Coronary artery (tissue), 2 donors: Measurements from ENCODE around the gene OR7C2.

Experiments
- DNase-seq: peaks from one replicate; pipeline ENCODE4 v3.0.0-alpha.2; 2017; ENCODE audit warnings: low spot score
- H3K27ac ChIP-seq, 2 donors: fragments of 200-600 bp; sonication (generic); one replicate each; pipeline ENCODE4 v1.5.1; 2016 to 2019
- H3K4me3 ChIP-seq: fragments of 200-600 bp; sonication (generic); 2 replicates; pipeline ENCODE4 v1.5.1; 2016; ENCODE audit warnings: mild to moderate bottlenecking, moderate library complexity
- CTCF ChIP-seq: fragments of 200-600 bp; sonication (generic); IDR thresholded peaks from one replicate; pipeline ENCODE4 v1.5.1; 2019; ENCODE audit warnings: antibody characterized with exemption

OR7C2 gene

GRCh38 chr19:14941189-14941588 lies at the start of gene OR7C2:
OR7C2 (plus strand) TSS chr19:14941489; CDS start chr19:14941489, 0 bp downstream.
- TF ChIP-seq CTCF: no peak
- Histone ChIP-seq H3K4me3 (no peak within 1 kb of the TSS), H3K27ac (no peak within 1 kb of the TSS)
- no peak for DNase-seq

GRCh38 chr19:14901675-14902260 lies 39.5 kb upstream of the OR7C2 start:
- no peak for DNase-seq
- TF ChIP-seq CTCF: no peak
- Histone ChIP-seq H3K4me3 (no peak overlapping the region), H3K27ac (no peak overlapping the region)

GRCh38 chr19:14906711-14907110 lies 34.6 kb upstream of the OR7C2 start:
- Histone ChIP-seq H3K4me3 (no peak overlapping the region), H3K27ac (no peak overlapping the region)
- TF ChIP-seq CTCF: no peak
- no peak for DNase-seq

GRCh38 chr19:14915116-14915515 lies 26.2 kb upstream of the OR7C2 start:
- no peak overlapping the region for H3K27ac ChIP-seq
- no peak for TF ChIP-seq CTCF
- no peak for DNase-seq
- no peak overlapping the region for H3K4me3 ChIP-seq

- Histone ChIP-seq H3K27ac (no peak overlapping the region), H3K4me3 (no peak overlapping the region)
- TF ChIP-seq CTCF: no peak
- no peak for DNase-seq
These were observed 24.4 kb upstream of the OR7C2 start for GRCh38 chr19:14916848-14917247.

- no peak overlapping the region for H3K27ac ChIP-seq
- no peak overlapping the region for H3K4me3 ChIP-seq
- TF ChIP-seq CTCF: no peak
- DNase-seq: no peak
These were observed 7.8 kb upstream of the OR7C2 start for GRCh38 chr19:14933506-14933905.

- H3K27ac ChIP-seq: no peak overlapping the region
- DNase-seq: no peak
These were observed 1.0 kb upstream of the OR7C2 start for GRCh38 chr19:14940266-14940665.

More at GRCh38 chr19:14940266-14940665, 1.0 kb upstream of the OR7C2 start:
- TF ChIP-seq CTCF: no peak
- no peak overlapping the region for H3K4me3 ChIP-seq
